Urinary bladder (tissue), 4 donors: ENCODE measurements around the gene ITGB5. TPM values are rescaled to one million over a fixed set of nuclear protein-coding genes. Genes with fewer than 3 reads are reported as not detected.
A peak's percentile ranks its signal among the peaks of the same experiment; 100 is the strongest.

Experiments used
- DNase-seq: peaks from one replicate; pipeline ENCODE4 v3.0.0-alpha.2; 2015; ENCODE audit errors: extremely low spot score
- H3K27ac ChIP-seq: one replicate; pipeline ENCODE4 v1.5.1; 2013; ENCODE audit warnings: low read depth, mild to moderate bottlenecking, moderate library complexity
- H3K36me3 ChIP-seq: one replicate; pipeline ENCODE4 v1.6.1; 2013; ENCODE audit warnings: mild to moderate bottlenecking, moderate library complexity; ENCODE audit not compliant: insufficient read depth
- H3K4me1 ChIP-seq: one replicate; pipeline ENCODE4 v1.6.1; 2013; ENCODE audit warnings: mild to moderate bottlenecking, moderate library complexity; ENCODE audit not compliant: insufficient read depth
- H3K4me3 ChIP-seq: one replicate; pipeline ENCODE4 v1.5.1; 2013; ENCODE audit warnings: low read depth, low read length
- WGBS: extraction: QIAGEN DNeasy Blood & Tissue Kit; methylation state at CpG from one replicate; pipeline ENCODE4 v1.1.7; 2013; 5-methylcytosine and 5-hydroxymethylcytosine counted together
- polyA plus RNA-seq: library from polyadenylated mRNA; stranded (reverse); fragments of 200-250 nt; gene quantifications from one replicate; pipeline ENCODE4 v1.2.3, GENCODE V29; 2013
- total RNA-seq: library from RNA; depleted of rRNA; stranded (reverse); fragments of >200 nt; gene quantifications from one replicate; pipeline ENCODE4 v1.2.3, GENCODE V29; 2014
- donor health status: healthy with polysubstance abuse.
- donor health status: healthy.

Gene ITGB5
- 32.9 TPM for total RNA-seq
- 77.2 TPM for polyA plus RNA-seq

GRCh38 chr3:124887177-124887931 lies at the start of gene ITGB5:
Gene ITGB5, minus strand, starts transcription at chr3:124887365. Its CDS starts 365 bp downstream, at chr3:124887000.
- Histone ChIP-seq H3K4me3 (peak within 1 kb of the TSS; percentile 82), H3K27ac (peak within 1 kb of the TSS; percentile 57), H3K36me3 (no peaks in the 10 kb centered on the region), H3K4me1 (no peaks in the 10 kb centered on the region)
- DNase-seq = peak; percentile 40
- WGBS = 3% methylated on average over 78 of the region's 78 CpGs

DNA sequence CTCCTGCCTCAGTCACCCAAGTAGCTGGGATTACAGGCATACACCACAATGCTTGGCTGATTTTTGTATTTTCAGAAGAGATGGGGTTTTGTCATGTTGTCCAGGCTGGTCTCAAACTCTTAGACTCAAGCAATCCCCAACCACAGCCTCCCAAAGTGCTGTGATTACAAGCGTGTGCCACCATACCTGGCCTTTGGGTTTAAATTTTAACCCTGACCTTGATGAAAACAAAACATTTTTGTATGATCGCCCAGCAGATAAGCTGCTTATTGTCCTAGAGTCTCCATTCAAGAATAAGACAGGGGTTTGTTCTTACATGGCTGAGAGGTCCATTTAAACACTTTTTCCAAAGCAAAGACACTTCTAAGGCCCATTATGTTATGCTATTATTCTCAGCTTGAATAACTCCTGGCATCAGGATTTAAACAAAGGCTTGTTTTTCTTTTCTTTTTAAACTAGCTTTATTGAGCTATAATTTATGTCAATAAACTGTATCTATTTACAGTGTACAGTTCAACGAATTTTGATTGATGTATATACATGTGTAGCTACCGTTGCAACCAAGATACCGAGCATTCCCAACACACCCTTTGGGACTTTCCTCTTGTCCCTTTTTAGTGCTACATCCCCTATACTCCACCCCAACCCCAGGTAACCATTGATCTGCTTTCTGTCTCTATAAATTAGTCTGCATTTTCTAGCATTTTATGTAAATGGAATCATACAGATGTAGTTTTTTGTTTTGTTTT lies 48.8 kb upstream of the ITGB5 start:
- Histone ChIP-seq H3K4me3 (no peak overlapping the region), H3K4me1 (no peaks in the 10 kb centered on the region), H3K27ac (no peak overlapping the region), H3K36me3 (no peaks in the 10 kb centered on the region)
- WGBS = 81% methylated on average over 5 of the region's 5 CpGs
- no peak for DNase-seq

DNA sequence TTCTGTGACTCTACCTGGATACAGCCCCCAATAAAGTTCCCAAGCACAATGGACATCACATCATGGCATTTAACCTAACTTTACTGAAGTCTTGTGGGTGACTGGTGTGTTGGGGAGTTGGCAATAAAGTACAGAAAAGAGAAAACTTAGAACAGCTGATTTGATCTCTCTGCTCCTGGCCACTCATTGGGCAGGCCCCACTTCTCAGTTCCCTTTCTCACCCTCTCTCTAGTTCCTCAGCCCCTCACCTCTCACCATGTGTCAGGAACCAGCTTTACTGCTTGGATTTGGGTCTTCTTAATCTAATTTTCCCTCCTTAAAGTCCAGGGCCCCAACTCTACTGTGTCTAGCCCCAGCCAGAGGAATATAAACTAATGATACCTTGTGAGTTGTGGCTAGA lies 48.1 kb upstream of the ITGB5 start:
- Histone ChIP-seq H3K4me1 (no peaks in the 10 kb centered on the region), H3K27ac (no peak overlapping the region), H3K36me3 (no peaks in the 10 kb centered on the region), H3K4me3 (no peak overlapping the region)
- no peak for DNase-seq

GRCh38 chr3:124934577-124934976 lies 47.4 kb upstream of the ITGB5 start, which contains the start of gene MUC13:
Gene MUC13, minus strand, starts transcription at chr3:124934751. Its CDS starts 39 bp downstream, at chr3:124934712.
- Histone ChIP-seq H3K4me1 (no peaks in the 10 kb centered on the region), H3K27ac (no peak within 1 kb of the TSS), H3K36me3 (no peaks in the 10 kb centered on the region), H3K4me3 (no peak within 1 kb of the TSS)
- no peak for DNase-seq
- 88% methylated on average over 5 of the region's 5 CpGs for WGBS

DNA sequence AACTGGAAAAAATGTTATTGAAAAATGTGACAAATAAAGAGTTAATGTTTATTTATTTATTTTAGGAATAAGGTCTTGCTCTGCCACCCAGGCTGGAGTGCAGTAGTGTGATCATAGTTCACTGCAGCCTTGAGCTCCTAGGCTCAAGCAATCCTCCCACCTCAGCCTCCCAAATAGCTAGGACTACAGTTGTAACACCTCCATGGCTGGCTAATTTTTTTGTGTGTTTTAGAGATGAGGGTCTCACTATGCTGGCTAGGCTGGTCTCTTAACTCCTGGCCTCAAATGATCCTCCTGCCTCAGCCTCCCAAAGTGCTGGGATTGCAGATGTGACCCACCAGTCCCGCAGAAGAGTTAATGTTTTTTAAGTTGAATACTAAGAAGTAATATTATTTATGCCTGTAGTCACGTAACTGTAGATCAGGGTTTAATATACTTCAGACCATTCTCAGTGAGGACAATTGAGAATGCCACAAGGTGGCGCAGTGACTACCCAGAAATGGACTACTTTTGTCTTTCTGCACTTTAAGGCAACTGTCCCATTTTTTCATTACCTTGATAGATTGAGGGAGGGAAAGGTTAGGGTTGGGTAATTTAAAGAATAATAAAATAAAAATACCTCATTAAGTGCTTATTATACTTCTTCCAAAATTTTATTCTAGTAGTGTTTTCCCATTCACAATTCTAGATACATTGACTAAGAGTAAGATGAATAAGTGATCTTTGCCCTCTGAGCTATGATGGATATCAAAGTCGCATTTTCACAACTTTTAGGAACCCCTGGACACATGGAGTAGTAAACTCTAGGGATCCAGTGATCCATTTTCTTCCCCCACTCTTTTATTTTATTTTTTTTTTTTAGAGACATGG lies 41.4 kb upstream of the ITGB5 start:
- Histone ChIP-seq H3K4me3 (no peak overlapping the region), H3K27ac (no peak overlapping the region), H3K36me3 (no peaks in the 10 kb centered on the region), H3K4me1 (no peaks in the 10 kb centered on the region)
- 29% methylated on average over 4 of the region's 4 CpGs for WGBS
- no peak for DNase-seq

DNA sequence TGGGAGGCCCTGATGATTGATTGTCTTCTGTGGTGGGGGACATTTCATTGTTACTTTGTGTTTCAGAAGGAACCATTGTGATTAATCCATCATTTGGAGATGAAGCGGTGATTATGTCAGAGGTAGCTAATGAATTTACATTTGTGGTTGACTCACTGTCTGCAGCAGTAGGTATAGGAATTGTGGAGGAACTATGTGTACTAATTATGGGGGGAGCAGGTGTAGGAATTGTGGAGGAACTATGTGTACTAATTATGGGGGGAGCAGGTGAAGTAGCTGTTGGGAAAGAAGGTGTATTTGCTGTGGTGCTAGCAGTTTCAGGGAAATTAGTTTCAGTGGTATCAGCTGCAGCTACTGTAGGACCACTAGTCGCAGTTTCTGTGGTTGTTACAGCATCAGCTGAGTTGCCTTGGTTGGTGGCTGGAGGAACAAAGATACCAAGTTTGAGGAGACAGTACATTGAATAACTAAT lies 40.4 kb upstream of the ITGB5 start:
- DNase-seq = no peak
- WGBS = 93% methylated on average over 2 of the region's 2 CpGs
- Histone ChIP-seq H3K4me3 (no peak overlapping the region), H3K36me3 (no peaks in the 10 kb centered on the region), H3K4me1 (no peaks in the 10 kb centered on the region), H3K27ac (no peak overlapping the region)

DNA sequence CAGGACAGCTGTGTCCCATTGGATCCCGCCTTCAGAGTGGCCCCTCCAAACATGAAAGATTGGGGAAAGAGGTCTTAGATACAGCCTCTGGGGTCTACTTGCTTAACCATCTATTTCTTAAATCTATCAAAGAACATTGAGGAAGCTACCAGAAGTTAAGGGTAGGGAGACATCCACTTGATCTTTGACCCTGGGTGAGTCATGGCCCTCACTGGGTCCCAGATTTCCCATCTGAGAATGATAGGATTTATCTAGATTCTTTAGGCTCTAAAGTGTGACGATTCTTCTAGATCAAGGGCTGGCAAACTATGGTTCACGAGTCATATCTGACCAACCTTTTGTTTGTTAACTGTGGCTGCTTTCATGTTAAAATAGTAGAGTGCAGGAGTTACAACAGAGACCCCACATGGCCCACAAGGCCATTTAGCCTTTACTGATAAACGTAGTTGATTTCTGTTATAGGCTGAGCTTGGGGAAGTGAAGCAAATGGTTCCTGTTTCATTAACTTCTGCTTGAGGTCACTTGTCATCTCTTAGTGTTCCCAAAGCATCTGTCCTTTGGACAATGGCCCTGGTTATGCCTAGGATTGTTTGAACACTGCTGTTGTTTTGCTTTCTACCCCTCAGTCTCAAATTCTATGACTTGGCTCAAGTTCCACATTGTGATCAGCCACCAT lies 39.4 kb upstream of the ITGB5 start:
- 84% methylated on average over 4 of the region's 4 CpGs for WGBS

GRCh38 chr3:124924741-124925140 lies 37.6 kb upstream of the ITGB5 start:
- WGBS = 83% methylated on average over 2 of the region's 2 CpGs
- no peaks in the 10 kb centered on the region for H3K4me1 ChIP-seq

More for the DNA sequence above, 39.4 kb upstream of the ITGB5 start:
- Histone ChIP-seq H3K27ac (no peak overlapping the region), H3K4me1 (no peaks in the 10 kb centered on the region), H3K4me3 (no peak overlapping the region), H3K36me3 (no peaks in the 10 kb centered on the region)
- DNase-seq = no peak

GRCh38 chr3:124923833-124924232 lies 36.7 kb upstream of the ITGB5 start:
- Histone ChIP-seq H3K4me1 (no peaks in the 10 kb centered on the region), H3K36me3 (no peaks in the 10 kb centered on the region), H3K4me3 (no peak overlapping the region), H3K27ac (no peak overlapping the region)
- no peak for DNase-seq

More at GRCh38 chr3:124924741-124925140, 37.6 kb upstream of the ITGB5 start:
- Histone ChIP-seq H3K36me3 (no peaks in the 10 kb centered on the region), H3K27ac (no peak overlapping the region), H3K4me3 (no peak overlapping the region)
- DNase-seq = no peak

- no peak for DNase-seq
- 93% methylated on average over 5 of the region's 5 CpGs for WGBS
- no peaks in the 10 kb centered on the region for H3K4me1 ChIP-seq
Observed at GRCh38 chr3:124920718-124921117, 33.6 kb upstream of the ITGB5 start.

GRCh38 chr3:124919756-124920155 lies 32.6 kb upstream of the ITGB5 start:
- no peaks in the 10 kb centered on the region for H3K4me1 ChIP-seq
- WGBS = 15% methylated on average over 2 of the region's 2 CpGs
- no peak for DNase-seq

More at GRCh38 chr3:124920718-124921117, 33.6 kb upstream of the ITGB5 start:
- H3K27ac ChIP-seq = no peak overlapping the region
- no peak overlapping the region for H3K4me3 ChIP-seq
- no peaks in the 10 kb centered on the region for H3K36me3 ChIP-seq

GRCh38 chr3:124918524-124918923 lies 31.4 kb upstream of the ITGB5 start:
- H3K4me3 ChIP-seq = no peak overlapping the region
- no peak for DNase-seq
- no peaks in the 10 kb centered on the region for H3K4me1 ChIP-seq
- WGBS = over 99% methylated on average over 2 of the region's 2 CpGs
- H3K36me3 ChIP-seq = no peaks in the 10 kb centered on the region
- H3K27ac ChIP-seq = no peak overlapping the region

More at GRCh38 chr3:124919756-124920155, 32.6 kb upstream of the ITGB5 start:
- Histone ChIP-seq H3K27ac (no peak overlapping the region), H3K36me3 (no peaks in the 10 kb centered on the region), H3K4me3 (no peak overlapping the region)
